HCT116 (cell line): ENCODE measurements around the gene ATP7B.

Source experiments
- CBX3 ChIP-seq: IDR thresholded peaks from 2 replicates; pipeline ENCODE4 v1.6.1; 2012; ENCODE audit warnings: low read depth
- CEBPB ChIP-seq: IDR thresholded peaks from 2 replicates; pipeline ENCODE4 v1.6.1; 2012; ENCODE audit warnings: low read depth
- EZH2phosphoT487 ChIP-seq: fragments of 200-600 bp; IDR thresholded peaks from 2 replicates; pipeline ENCODE4 v1.6.1; 2018; ENCODE audit warnings: antibody characterized with exemption, borderline replicate concordance
- JUND ChIP-seq: IDR thresholded peaks from 2 replicates; pipeline ENCODE4 v1.6.1; 2012
- RAD21 ChIP-seq: IDR thresholded peaks from 2 replicates; pipeline ENCODE4 v1.6.1; 2012; ENCODE audit warnings: low read depth, mild to moderate bottlenecking
- TCF7L2 ChIP-seq: IDR thresholded peaks from 2 replicates; pipeline ENCODE4 v1.7.0; 2011; ENCODE audit warnings: borderline replicate concordance, inconsistent platforms; ENCODE audit not compliant: insufficient read depth, insufficient read length; ENCODE audit errors: extremely low read depth
- TF ChIP-seq, protein P1 (sequence below), 3 experiments: fragments of 200-600 bp in 1 of 3; sonication (generic) in 1 of 3; IDR thresholded peaks in 2 of 3; conservative IDR thresholded peaks in 1 of 3; 2 replicates each; pipeline ENCODE4 v1.5.1; 2012 to 2017; ENCODE audit warnings: low read depth in 2 of 3, low read length in 2 of 3, antibody characterized with exemption in 1 of 3, borderline replicate concordance in 1 of 3, control low read depth in 1 of 3, mild to moderate bottlenecking in 1 of 3, mixed read lengths in 1 of 3, mixed run types in 1 of 3, moderate library complexity in 1 of 3; ENCODE audit not compliant: insufficient read depth in 1 of 3
- TF ChIP-seq, protein P2 (sequence below): IDR thresholded peaks from 2 replicates; pipeline ENCODE4 v1.6.1; 2012

DNA sequence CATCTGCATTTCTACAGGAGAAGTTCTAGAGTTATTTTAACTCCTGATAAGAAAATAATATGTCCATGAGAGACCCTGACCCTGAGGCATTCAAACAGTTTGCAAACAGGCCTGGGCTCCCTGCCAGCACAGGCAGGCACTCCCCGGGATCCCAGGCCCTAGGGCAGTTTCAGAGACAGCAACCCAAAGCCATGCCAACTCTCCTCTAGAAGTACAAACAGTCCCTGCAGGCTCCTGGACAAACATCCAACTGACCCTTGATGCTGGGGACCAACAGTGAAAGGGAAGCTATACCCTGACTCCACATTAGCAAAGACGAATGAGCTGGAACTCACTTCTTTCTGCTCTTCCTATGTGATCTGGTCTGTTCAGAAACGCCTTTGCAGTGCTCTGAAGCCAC, 104.7 kb downstream of the ATP7B start:
- TF ChIP-seq, protein P1, sequence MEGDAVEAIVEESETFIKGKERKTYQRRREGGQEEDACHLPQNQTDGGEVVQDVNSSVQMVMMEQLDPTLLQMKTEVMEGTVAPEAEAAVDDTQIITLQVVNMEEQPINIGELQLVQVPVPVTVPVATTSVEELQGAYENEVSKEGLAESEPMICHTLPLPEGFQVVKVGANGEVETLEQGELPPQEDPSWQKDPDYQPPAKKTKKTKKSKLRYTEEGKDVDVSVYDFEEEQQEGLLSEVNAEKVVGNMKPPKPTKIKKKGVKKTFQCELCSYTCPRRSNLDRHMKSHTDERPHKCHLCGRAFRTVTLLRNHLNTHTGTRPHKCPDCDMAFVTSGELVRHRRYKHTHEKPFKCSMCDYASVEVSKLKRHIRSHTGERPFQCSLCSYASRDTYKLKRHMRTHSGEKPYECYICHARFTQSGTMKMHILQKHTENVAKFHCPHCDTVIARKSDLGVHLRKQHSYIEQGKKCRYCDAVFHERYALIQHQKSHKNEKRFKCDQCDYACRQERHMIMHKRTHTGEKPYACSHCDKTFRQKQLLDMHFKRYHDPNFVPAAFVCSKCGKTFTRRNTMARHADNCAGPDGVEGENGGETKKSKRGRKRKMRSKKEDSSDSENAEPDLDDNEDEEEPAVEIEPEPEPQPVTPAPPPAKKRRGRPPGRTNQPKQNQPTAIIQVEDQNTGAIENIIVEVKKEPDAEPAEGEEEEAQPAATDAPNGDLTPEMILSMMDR (IDR thresholded peaks at IDR 0.05 in 2 of 3, conservative IDR thresholded peaks at IDR 0.05 in 1 of 3; ENCODE audit: borderline replicate concordance in 1 of 3, insufficient read depth in 1 of 3, low read depth in 2 of 3, low read length in 2 of 3) = no peak
- TF ChIP-seq EZH2phosphoT487 (no peak), CBX3 (no peak), TCF7L2 (no peak), JUND (no peak), CEBPB (no peak), RAD21 (no peak)
- TF ChIP-seq, protein P2, sequence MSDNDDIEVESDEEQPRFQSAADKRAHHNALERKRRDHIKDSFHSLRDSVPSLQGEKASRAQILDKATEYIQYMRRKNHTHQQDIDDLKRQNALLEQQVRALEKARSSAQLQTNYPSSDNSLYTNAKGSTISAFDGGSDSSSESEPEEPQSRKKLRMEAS = no peak
